NCI-H446 treated with DMSO at 0.1 percent for 48 hours (cell line): Measurements from ENCODE around the gene FTL.

Experiments used
- DNase-seq: peaks from one replicate; lab custom pipeline; 2025; lab: John Stamatoyannopoulos, UW

FTL gene

GRCh38 chr19:48991873-48992580 lies 26.9 kb downstream of the FTL start:
- DNase-seq, result peak; percentile 31

GRCh38 chr19:48992581-48993174 lies 27.6 kb downstream of the FTL start:
- no peak for DNase-seq

DNA sequence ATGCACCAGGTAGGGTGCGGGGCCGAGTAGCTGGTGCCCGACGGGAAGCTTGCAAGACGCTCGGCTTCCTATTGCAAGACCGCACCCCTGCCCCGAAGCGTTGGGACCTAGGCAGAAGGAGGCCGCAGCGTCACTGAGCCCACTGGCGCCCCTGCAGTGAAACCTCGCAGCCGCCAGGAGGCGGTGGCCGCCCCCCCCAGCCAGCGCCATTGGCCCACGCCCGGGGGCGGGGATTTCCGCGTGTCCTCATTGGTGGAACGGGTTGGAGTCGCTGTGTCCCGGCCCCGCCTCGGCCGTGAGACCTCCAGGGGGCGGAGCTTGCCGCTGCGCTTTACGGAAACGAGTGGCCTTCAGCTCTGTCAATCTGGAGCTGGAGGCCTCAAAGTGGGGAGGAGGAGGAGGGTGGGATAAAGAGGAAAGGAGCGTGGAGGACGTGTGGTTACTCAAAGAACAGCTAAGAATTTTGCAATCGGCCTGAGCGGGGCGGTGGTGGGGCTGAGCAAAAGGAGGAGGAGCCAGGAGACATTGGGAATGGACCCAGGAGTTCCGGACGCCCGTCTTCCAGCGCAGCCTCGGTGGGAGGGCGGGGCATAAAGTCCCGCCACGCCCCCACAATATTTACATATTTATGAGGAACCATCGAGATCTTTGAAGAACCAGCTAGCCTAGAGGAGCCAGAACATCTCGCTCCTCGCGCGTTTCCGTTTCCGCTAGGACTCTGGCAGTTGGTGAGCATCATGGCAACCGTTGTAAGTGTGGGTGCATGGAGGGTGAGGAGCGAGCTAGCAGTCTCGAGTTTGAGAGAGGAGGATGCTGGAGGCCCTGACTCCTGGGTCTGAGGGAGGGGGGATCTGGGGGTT lies 28.3 kb downstream of the FTL start, which contains the start of the genes GYS1 and RUVBL2:
TSS of gene GYS1 (minus strand) at position 135 of the 860 bp plus-strand sequence. CDS start 197 bp downstream, outside the sequence.
TSS of gene RUVBL2 (plus strand) at position 713 of the 860 bp plus-strand sequence. CDS start at position 738, 25 bp downstream.
- DNase-seq, result peak; percentile 98

GRCh38 chr19:48994035-48994386 lies 28.9 kb downstream of the FTL start:
- DNase-seq, result no peak

- no peak for DNase-seq
Measured at GRCh38 chr19:48997972-48998371, 32.9 kb downstream of the FTL start.

- no peak for DNase-seq
Measured at GRCh38 chr19:48999481-49000325, 34.6 kb downstream of the FTL start.

GRCh38 chr19:49004133-49004532 lies 39.0 kb downstream of the FTL start:
- DNase-seq, result no peak

DNA sequence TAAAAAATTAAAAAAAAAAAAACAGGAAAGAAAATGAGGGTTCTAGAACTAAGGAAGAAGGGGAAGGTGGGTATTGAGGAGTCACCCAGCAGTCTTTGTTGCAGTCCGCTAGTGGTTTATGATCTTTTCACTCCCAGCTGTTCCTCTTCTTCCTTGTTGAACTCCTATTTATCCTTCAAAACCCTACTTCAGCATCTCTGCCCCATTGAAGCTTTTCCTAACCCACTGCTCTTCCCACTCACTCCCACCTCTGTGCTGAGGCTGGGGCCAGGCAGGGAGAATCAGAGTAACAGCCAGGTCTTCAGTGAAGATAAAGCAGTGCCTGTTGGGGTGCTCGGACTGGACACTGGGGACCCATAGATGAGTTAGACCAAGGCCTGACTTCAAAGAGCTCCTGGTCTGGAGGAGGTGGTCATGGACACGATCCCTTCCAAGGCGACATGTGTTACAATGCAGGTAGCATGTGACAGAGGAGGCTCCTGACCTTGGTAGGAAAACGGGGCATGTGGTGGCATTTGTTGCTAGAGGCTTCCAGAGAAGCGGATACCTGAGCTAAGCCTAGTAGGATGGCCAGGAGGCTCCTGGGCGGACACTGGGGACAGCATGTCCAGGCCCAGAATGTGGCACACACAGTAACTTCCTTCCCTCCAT lies 40.0 kb downstream of the FTL start:
- DNase-seq, result no peak

DNA sequence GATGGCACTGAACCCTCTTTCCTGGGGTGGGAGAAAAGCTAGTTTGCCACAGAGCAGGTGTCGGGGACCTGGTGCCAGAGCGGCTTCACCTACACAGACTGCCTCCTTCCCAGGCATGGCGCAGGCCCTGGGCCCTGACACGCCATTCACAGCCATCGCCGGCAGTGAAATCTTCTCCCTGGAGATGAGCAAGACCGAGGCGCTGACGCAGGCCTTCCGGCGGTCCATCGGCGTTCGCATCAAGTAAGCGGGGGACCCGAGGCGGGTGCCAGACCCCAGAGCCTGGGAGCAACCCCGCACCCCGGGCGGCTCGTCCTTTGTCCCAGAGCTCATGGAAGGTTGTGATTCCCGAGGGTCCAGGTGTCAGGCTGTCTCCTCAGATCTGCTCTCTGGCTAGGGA lies 41.8 kb downstream of the FTL start:
- DNase-seq, result no peak

DNA sequence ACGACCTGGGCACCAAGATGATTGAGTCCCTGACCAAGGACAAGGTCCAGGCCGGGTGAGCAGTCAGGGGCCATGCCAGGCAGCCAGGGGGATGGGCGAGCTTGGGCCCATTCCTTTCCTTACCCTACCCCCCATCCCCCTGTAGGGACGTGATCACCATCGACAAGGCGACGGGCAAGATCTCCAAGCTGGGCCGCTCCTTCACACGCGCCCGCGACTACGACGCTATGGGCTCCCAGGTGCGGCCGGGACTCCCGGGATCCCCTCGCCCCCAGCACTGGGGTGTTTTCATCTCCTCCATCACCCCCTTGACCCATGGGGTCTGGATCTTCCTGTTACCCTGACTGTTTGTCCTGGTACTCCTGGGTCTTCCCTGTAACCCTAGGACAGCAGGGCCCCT lies 44.7 kb downstream of the FTL start:
- no peak for DNase-seq

GRCh38 chr19:49010453-49010852 lies 45.3 kb downstream of the FTL start:
- no peak for DNase-seq

- no peak for DNase-seq
Measured at GRCh38 chr19:49011194-49011593, 46.1 kb downstream of the FTL start.

DNA sequence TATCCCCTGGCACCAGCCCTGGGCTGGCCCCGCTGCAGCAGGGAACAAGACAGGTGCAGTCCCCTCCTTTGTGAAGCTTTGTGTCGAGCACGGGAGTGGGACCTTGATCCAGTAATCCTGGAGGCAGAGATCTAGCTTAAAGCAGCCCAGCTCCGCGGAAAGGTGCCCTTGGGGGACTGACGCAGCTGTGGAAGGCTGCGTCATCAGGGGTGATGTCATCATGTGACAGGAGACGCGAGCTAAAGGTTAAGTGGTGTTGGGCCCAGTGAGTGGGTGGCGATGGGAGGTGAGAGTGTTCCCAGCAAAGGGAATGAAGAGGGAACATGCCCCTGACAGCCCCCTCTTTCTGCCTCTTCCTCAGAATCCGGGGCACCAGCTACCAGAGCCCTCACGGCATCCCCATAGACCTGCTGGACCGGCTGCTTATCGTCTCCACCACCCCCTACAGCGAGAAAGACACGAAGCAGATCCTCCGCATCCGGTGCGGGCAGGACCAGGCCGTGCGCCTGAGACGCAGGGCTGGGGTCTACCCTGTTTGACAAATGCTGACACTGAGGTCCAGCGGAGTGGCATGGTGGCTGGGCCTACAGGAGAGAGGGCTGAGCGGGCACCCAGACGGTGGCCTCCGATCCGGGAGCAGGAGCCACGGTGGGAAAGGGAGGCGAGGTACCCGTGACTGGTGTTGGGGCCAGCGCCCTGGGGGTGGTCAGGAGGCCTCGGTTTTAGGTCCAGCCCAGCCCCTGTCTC lies 49.2 kb downstream of the FTL start:
- DNase-seq, result no peak

DNA sequence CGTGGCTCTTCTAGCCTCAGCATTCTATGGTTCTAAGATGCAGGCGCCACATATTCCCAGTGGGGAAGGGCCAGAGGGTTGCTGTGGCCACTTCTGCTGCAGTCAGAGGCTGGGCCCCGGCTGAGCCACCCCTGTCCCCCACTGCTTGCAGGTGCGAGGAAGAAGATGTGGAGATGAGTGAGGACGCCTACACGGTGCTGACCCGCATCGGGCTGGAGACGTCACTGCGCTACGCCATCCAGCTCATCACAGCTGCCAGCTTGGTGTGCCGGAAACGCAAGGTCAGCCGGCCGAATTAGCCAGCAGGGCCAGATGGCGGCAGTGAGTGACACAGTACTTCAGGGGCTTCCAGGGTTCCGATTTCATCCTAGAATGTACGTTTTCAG lies 49.8 kb downstream of the FTL start:
- no peak for DNase-seq

GRCh38 chr19:49016067-49016839 lies 51.1 kb downstream of the FTL start:
- no peak for DNase-seq
